ENCODE data around the gene MMP24. TPM values are rescaled to one million over a fixed set of nuclear protein-coding genes. Genes with fewer than 3 reads are reported as not detected.

The MMP24 gene
- total and polyA plus RNA-seq, 2 of the 13 experiments (the other 11 are each of a cell fraction or from before 2014, with no cell fraction given), result 0.29 to 0.35 TPM

DNA sequence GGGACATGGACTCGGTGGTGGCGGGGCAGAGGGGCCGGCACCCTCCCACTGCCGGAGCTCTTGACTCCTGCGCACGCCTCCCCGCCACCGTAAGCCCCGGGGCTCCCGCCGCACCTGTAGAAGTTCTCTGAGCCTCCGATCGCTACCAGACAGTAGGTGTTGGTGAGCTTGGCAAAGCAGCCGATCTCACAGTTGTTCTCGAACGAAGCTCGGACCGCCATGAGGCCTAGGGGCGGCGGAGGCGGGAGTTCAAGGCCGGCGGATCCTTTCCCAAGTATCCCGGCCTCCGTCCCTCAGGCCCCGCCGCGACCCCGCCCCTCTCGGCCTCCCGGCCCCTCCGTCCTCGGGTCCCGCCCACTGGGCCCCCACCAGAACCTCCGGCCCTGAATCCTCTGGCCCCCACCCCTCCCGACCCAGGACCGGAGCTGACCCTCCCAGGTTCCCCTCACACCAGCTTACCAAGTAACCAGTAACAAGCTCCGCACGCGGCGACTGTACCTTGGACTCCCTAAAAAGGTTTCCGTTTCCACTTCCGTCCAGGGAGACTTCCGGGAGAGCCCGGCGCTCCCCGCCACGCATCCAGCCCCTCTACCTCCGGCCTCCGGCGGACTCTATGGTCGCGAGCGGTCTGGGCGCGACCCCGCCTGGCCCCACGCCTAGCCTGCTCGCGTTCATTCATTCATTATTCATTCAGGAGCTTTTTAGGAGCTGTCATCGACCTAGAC is 57.9 kb downstream of the MMP24 start, which contains the start of gene EIF6 (continued):
- TF ChIP-seq GATA4 (IDR thresholded peaks at IDR 0.05; ENCODE audit: borderline replicate concordance, low read depth) (no peak; the same call in 1 of the 2 replicates), ARNTL (CRISPR knock-in tag; IDR thresholded peaks at IDR 0.05) (peak; percentile 90), MAZ (IDR thresholded peaks at IDR 0.05; ENCODE audit: borderline replicate concordance, low read depth, low read length) (peak; percentile 98), MAZ (CRISPR knock-in tag; IDR thresholded peaks at IDR 0.05; ENCODE audit: low read depth) (peak; percentile 91), ZNF615 (CRISPR knock-in tag; IDR thresholded peaks at IDR 0.05; ENCODE audit: borderline replicate concordance) (peak; percentile 99), ZNF33A (CRISPR knock-in tag; IDR thresholded peaks at IDR 0.05; ENCODE audit: borderline replicate concordance) (peak; percentile 72; the same call in 1 of the 2 replicates), GFI1 (CRISPR knock-in tag; IDR thresholded peaks at IDR 0.05; ENCODE audit: borderline replicate concordance) (peak; percentile 86), ZNF549 (CRISPR knock-in tag; IDR thresholded peaks at IDR 0.05) (no peak)
- TF ChIP-seq, protein P1, sequence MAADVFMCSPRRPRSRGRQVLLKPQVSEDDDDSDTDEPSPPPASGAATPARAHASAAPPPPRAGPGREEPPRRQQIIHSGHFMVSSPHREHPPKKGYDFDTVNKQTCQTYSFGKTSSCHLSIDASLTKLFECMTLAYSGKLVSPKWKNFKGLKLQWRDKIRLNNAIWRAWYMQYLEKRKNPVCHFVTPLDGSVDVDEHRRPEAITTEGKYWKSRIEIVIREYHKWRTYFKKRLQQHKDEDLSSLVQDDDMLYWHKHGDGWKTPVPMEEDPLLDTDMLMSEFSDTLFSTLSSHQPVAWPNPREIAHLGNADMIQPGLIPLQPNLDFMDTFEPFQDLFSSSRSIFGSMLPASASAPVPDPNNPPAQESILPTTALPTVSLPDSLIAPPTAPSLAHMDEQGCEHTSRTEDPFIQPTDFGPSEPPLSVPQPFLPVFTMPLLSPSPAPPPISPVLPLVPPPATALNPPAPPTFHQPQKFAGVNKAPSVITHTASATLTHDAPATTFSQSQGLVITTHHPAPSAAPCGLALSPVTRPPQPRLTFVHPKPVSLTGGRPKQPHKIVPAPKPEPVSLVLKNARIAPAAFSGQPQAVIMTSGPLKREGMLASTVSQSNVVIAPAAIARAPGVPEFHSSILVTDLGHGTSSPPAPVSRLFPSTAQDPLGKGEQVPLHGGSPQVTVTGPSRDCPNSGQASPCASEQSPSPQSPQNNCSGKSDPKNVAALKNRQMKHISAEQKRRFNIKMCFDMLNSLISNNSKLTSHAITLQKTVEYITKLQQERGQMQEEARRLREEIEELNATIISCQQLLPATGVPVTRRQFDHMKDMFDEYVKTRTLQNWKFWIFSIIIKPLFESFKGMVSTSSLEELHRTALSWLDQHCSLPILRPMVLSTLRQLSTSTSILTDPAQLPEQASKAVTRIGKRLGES (CRISPR knock-in tag; IDR thresholded peaks at IDR 0.05; ENCODE audit: borderline replicate concordance), result no peak
- TF ChIP-seq, protein P2, sequence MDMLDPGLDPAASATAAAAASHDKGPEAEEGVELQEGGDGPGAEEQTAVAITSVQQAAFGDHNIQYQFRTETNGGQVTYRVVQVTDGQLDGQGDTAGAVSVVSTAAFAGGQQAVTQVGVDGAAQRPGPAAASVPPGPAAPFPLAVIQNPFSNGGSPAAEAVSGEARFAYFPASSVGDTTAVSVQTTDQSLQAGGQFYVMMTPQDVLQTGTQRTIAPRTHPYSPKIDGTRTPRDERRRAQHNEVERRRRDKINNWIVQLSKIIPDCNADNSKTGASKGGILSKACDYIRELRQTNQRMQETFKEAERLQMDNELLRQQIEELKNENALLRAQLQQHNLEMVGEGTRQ (IDR thresholded peaks at IDR 0.05; ENCODE audit: low read depth, low read length), result no peak
- TF ChIP-seq, protein P2 (CRISPR knock-in tag; IDR thresholded peaks at IDR 0.05; ENCODE audit: borderline replicate concordance), result peak; percentile 51; the same call in 1 of the 2 replicates
- TF ChIP-seq, protein P3, sequence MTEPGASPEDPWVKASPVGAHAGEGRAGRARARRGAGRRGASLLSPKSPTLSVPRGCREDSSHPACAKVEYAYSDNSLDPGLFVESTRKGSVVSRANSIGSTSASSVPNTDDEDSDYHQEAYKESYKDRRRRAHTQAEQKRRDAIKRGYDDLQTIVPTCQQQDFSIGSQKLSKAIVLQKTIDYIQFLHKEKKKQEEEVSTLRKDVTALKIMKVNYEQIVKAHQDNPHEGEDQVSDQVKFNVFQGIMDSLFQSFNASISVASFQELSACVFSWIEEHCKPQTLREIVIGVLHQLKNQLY (CRISPR knock-in tag; IDR thresholded peaks at IDR 0.05), result no peak; the same call in none of the 2 replicates
- TF ChIP-seq, protein P4, sequence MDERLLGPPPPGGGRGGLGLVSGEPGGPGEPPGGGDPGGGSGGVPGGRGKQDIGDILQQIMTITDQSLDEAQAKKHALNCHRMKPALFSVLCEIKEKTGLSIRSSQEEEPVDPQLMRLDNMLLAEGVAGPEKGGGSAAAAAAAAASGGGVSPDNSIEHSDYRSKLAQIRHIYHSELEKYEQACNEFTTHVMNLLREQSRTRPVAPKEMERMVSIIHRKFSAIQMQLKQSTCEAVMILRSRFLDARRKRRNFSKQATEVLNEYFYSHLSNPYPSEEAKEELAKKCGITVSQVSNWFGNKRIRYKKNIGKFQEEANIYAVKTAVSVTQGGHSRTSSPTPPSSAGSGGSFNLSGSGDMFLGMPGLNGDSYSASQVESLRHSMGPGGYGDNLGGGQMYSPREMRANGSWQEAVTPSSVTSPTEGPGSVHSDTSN (CRISPR knock-in tag; IDR thresholded peaks at IDR 0.05), result no peak
- TF ChIP-seq, protein P5, sequence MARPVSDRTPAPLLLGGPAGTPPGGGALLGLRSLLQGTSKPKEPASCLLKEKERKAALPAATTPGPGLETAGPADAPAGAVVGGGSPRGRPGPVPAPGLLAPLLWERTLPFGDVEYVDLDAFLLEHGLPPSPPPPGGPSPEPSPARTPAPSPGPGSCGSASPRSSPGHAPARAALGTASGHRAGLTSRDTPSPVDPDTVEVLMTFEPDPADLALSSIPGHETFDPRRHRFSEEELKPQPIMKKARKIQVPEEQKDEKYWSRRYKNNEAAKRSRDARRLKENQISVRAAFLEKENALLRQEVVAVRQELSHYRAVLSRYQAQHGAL (CRISPR knock-in tag; IDR thresholded peaks at IDR 0.05; ENCODE audit: not compliant biosample characterization), result no peak
- TF ChIP-seq, protein P6, sequence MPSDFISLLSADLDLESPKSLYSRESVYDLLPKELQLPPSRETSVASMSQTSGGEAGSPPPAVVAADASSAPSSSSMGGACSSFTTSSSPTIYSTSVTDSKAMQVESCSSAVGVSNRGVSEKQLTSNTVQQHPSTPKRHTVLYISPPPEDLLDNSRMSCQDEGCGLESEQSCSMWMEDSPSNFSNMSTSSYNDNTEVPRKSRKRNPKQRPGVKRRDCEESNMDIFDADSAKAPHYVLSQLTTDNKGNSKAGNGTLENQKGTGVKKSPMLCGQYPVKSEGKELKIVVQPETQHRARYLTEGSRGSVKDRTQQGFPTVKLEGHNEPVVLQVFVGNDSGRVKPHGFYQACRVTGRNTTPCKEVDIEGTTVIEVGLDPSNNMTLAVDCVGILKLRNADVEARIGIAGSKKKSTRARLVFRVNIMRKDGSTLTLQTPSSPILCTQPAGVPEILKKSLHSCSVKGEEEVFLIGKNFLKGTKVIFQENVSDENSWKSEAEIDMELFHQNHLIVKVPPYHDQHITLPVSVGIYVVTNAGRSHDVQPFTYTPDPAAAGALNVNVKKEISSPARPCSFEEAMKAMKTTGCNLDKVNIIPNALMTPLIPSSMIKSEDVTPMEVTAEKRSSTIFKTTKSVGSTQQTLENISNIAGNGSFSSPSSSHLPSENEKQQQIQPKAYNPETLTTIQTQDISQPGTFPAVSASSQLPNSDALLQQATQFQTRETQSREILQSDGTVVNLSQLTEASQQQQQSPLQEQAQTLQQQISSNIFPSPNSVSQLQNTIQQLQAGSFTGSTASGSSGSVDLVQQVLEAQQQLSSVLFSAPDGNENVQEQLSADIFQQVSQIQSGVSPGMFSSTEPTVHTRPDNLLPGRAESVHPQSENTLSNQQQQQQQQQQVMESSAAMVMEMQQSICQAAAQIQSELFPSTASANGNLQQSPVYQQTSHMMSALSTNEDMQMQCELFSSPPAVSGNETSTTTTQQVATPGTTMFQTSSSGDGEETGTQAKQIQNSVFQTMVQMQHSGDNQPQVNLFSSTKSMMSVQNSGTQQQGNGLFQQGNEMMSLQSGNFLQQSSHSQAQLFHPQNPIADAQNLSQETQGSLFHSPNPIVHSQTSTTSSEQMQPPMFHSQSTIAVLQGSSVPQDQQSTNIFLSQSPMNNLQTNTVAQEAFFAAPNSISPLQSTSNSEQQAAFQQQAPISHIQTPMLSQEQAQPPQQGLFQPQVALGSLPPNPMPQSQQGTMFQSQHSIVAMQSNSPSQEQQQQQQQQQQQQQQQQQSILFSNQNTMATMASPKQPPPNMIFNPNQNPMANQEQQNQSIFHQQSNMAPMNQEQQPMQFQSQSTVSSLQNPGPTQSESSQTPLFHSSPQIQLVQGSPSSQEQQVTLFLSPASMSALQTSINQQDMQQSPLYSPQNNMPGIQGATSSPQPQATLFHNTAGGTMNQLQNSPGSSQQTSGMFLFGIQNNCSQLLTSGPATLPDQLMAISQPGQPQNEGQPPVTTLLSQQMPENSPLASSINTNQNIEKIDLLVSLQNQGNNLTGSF (CRISPR knock-in tag; IDR thresholded peaks at IDR 0.05), result peak; percentile 52

All from HepG2 (cell line).